HG02588 (cell line): Measurements from ENCODE around the gene NEURL1.

Experiments used
- ATAC-seq: cut with Tn5 transposase; IDR thresholded peaks from one replicate; pipeline ENCODE4 v1.9.1; 2021; ENCODE audit warnings: mild to moderate bottlenecking, moderate library complexity; ENCODE audit not compliant: unreplicated experiment

Gene NEURL1

DNA sequence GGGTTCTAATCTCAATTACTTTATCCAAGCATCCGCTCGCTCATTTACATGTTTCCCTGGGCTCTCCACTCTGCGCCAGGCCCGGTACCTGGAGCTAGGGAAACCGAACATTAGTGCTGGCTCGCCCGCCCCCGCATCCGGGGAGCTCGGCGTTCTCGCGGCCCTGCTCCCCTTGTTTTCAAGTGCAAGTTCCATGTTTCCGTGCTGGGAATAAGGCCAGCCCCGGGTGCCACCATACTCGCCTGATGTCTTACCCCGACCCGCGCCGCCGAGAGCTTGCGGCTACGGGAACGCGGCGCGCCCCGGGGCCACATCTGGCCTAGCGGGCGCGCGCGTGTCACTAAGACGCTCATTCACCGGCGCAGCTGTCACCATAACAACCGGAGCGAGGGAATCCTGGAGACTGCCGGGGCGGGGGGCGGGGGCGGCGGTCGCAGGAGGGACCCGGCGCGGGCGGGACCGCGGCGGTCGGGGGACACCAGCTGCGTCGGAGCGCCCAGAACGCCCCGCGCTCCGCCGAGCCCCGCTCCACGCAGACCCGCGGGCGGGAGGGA lies at the start of gene NEURL1:
Gene NEURL1 (plus strand): TSS at position 344 of the 554 bp plus-strand sequence. CDS start 683 bp downstream, outside the sequence.
- no peak for ATAC-seq

GRCh38 chr10:103444478-103444877 lies 49.0 kb upstream of the NEURL1 start:
- no peak for ATAC-seq

DNA sequence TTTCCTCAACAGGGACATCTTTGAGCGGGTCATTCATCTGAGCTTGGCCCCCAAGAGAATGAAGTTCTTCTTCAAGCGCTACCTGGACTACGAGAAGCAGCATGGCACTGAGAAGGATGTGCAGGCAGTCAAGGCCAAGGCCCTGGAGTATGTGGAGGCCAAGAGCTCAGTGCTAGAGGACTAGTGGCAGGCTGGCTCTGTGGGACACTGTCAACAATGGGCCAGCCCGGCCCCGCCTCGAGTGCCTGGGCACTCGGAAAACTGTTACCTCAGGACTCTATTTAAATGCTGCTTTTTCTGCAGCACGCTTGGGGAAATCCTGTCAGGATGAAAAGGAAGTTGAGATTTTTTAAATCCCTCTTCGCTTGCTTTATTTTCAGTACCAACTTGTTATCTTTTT lies 48.1 kb upstream of the NEURL1 start:
- no peak for ATAC-seq

GRCh38 chr10:103445767-103446567 lies 47.5 kb upstream of the NEURL1 start:
- ATAC-seq, result no peak

GRCh38 chr10:103447187-103447586 lies 46.3 kb upstream of the NEURL1 start:
- ATAC-seq, result no peak

GRCh38 chr10:103448746-103449145 lies 44.8 kb upstream of the NEURL1 start:
- no peak for ATAC-seq

DNA sequence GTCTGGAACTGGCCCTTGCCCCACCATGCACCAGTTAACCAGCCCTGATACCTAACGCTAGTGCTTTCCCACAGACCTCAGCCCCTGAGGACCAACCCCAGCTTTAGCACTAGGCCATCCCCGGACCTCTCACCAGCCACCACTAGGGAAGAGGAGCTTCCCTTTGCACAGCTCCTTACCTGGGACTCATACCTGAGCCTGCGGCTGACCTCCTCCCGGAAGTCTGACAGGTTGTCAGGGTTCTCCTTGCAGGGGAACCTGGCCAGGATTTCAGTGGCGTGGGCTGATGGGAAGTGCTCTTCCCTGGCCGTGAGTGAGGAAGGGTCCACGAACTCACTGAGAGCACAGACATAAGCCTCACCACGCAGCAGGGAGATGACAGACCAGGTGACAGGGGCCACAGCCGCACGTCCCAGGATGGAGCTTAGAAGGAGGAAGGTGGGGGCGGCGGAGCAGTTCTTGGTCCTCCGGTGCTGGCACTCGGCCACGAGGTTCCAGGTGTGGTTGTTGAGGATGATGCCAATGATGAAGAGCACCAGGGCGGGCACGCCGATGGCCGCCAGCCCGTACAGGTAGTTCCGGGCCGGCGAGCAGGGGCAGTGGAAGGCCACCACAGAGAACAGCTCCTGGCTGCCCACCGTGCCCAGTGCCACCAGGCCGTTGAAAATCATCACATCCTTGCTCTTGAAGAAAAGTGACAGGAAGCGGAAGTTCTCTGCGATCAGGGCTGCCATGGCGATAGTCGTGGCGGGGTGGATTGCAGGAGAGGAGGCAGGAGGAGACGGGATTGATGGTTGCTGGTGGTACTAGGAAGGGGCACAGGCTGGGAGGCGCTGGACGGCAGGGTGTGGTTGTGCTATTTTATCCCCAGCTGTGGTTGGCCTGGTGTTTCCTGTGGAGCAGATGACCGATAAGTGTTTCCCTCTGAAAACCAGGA lies 44.0 kb upstream of the NEURL1 start:
- no peak for ATAC-seq

- ATAC-seq, result no peak
Observed at GRCh38 chr10:103450201-103450695, 43.3 kb upstream of the NEURL1 start.

- ATAC-seq, result no peak
Observed at GRCh38 chr10:103451091-103451813, 42.3 kb upstream of the NEURL1 start.

- peak; percentile 65 for ATAC-seq
Observed at GRCh38 chr10:103451831-103452505, 41.5 kb upstream of the NEURL1 start, which contains the start of gene CALHM2. Gene CALHM2 (minus strand): TSS chr10:103452370. CDS start chr10:103449941, 2,429 bp downstream.

GRCh38 chr10:103452506-103453230 lies 40.8 kb upstream of the NEURL1 start:
- no peak for ATAC-seq

GRCh38 chr10:103454026-103454425 lies 39.5 kb upstream of the NEURL1 start:
- ATAC-seq, result no peak

DNA sequence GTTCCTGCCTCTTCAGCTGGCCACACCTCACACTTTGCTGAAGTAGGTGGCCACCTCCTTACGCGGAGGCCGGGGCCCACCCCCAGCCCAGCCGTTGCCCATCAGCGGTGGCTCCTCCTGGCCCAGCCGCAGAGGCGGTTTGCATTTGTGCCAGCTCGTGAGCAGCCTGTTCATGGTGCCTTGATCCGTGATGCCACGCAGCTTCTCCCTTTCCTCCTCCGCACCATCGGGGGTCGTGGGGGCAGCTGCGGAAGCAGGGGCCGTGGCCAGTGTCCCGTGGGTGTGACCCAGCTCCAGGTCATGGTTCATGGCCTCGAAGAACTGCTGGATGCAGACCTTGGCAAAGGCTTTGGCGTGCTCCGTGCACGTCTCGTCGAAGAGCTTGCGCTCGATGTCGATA lies 38.3 kb upstream of the NEURL1 start:
- ATAC-seq, result no peak

GRCh38 chr10:103456074-103456660 lies 37.3 kb upstream of the NEURL1 start:
- no peak for ATAC-seq

DNA sequence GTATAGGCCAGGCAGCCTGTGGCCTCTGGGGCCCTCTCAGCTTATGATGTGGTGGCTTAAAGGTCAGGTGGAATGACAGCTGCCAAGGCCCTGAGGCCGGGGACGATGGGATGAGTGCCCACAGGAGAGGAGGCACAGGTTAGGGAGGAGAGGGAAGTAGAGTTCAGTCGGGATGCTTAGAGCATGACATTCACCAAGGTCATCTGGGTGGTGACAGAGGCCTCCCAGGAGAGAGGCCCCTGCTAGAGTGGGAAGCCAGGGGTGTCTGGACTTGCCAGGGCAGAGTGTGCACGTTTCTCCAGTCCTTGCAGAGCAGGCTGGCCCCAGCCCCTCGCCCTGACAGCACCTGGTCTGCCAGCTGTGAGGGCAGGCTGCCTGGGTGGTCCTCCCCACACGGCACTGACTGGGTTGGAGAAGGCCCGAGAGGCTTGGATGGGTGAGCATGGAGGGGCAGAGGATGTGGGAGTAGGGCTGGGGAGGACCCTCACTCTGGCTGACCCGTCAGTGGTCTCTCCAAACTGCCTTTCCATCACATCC lies 36.3 kb upstream of the NEURL1 start:
- no peak for ATAC-seq

DNA sequence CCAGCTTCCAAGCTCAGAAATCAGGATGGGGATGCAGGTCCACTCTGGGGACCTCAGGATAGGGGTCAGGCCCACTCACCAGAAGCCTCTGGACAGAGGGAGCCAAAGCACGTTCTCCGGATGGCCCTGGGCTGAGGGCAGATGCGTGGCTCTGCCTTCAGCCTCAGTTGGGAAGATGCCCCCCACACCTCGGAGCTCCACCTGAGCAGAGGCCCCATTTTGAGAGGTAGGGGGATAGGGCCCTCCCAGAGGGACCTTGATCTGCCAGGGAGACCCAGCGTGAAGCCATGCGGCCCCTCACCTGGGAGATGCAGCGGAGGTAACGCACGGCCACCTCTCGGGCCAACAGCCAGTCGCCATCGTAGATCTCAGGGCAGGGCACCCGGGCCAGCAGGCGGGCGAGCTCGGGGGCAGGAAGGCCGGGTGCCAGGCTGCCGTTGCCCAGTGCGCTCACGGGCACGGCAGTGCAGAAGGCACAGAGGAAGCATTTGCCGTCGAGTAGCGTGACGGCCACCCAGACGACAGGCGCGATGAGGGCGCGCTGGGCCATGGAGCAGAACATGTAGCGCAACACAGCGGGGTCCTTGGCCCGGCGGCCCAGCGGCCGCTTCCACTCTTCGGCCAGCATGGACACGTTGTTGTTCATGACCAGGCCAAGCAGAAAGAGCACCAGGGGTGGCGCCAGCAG lies 35.5 kb upstream of the NEURL1 start:
- ATAC-seq, result no peak

DNA sequence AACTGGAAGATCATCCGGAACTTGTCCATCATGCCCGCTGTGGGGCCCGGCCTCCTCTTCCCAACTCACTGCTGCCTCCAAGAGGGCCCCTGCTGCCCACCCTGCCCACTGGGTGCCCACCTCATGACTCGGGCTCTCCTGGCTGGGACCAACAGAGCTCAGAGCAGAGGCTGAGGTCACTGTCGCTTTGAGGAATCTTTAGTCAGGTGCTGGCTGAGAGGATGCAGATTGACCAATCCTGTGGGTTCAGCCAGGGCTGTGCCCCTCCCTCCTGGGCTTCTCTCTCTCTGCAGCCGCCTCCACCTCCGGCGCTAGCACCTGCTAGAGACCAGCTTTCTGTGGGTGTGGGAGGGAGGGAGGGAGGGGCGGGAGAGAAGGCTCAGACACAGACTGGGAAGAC lies 34.8 kb upstream of the NEURL1 start, which contains the start of gene CALHM1:
Gene CALHM1 (minus strand): TSS at position 181 of the 400 bp plus-strand sequence. CDS start 149 bp downstream, at position 32.
- ATAC-seq, result peak; percentile 70

- ATAC-seq, result no peak
Observed at GRCh38 chr10:103459615-103460014, 33.9 kb upstream of the NEURL1 start.
